ENCODE data around the gene STK10. TPM values are rescaled to one million over a fixed set of nuclear protein-coding genes. Genes with fewer than 3 reads are reported as not detected.

The STK10 gene
- total and polyA plus RNA-seq, 9 of the 15 experiments (the other 6 are each of a cell fraction or from before 2014, with no cell fraction given) = 0.30 to 6.7 (median 2.4) TPM

DNA sequence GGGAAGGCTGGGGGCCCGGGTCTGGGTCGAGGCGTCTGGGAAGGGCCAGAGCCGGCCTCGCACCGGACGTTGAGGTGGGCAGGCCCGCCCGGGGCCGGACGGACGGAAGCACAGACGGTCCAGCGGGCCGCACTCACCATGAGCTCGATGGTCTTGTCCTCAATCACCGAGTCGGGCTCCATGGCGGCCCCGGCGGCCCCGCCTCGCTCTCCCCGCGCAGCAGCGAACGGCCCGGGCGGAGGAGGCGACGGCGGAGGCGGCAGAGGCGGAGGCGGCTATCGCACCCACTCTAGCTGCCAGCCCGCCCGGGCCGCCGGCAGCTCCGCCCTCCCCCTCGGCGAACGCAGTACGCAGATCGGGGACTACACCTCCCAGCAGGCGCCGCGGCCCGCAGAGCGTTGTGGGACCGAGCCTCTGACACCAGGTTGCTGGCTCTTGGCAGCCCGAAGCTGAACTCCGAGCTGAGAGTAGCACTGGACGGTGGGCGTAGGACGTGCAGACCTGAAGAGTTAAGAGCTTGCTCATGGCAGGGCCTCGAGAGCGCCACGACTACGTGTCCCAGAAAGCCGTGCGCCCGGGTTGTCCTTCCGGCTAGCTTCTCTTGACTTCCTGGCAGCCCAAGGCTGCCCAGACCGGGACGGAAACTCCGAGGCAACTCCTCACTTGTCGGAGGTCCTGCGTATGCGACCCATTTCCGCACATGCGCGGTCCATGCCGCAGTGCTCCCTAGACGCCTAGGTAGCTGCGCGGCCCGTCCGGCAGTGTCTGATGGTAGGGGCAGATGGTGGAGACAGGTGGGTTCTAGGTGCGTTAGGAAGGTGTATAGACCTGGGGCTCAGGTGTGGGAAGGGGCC lies 181.5 kb downstream of the STK10 start, which contains the start of gene FBXW11 (continued):
- peak; percentile 87 to 98 (median 96) for TF ChIP-seq ZBTB11 (CRISPR knock-in tag; IDR thresholded peaks at IDR 0.05)
- TF ChIP-seq TFE3 (CRISPR knock-in tag; IDR thresholded peaks at IDR 0.05) = no peak
- TF ChIP-seq FOXA1 (IDR thresholded peaks at IDR 0.05; ENCODE audit: borderline replicate concordance) = no peak
- TF ChIP-seq ATF4 (CRISPR knock-in tag; IDR thresholded peaks at IDR 0.05) = peak; percentile 73; the same call in 1 of the 2 replicates
- TF ChIP-seq, protein P1, sequence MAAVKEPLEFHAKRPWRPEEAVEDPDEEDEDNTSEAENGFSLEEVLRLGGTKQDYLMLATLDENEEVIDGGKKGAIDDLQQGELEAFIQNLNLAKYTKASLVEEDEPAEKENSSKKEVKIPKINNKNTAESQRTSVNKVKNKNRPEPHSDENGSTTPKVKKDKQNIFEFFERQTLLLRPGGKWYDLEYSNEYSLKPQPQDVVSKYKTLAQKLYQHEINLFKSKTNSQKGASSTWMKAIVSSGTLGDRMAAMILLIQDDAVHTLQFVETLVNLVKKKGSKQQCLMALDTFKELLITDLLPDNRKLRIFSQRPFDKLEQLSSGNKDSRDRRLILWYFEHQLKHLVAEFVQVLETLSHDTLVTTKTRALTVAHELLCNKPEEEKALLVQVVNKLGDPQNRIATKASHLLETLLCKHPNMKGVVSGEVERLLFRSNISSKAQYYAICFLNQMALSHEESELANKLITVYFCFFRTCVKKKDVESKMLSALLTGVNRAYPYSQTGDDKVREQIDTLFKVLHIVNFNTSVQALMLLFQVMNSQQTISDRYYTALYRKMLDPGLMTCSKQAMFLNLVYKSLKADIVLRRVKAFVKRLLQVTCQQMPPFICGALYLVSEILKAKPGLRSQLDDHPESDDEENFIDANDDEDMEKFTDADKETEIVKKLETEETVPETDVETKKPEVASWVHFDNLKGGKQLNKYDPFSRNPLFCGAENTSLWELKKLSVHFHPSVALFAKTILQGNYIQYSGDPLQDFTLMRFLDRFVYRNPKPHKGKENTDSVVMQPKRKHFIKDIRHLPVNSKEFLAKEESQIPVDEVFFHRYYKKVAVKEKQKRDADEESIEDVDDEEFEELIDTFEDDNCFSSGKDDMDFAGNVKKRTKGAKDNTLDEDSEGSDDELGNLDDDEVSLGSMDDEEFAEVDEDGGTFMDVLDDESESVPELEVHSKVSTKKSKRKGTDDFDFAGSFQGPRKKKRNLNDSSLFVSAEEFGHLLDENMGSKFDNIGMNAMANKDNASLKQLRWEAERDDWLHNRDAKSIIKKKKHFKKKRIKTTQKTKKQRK (IDR thresholded peaks at IDR 0.05; ENCODE audit: borderline replicate concordance, low read depth, low read length) = no peak
- peak; percentile 99 for TF ChIP-seq NR2C1 (IDR thresholded peaks at IDR 0.05)
- peak; percentile 100 for TF ChIP-seq NR2C1 (tag; IDR thresholded peaks at IDR 0.05)
- no peak for TF ChIP-seq SAP30 (IDR thresholded peaks at IDR 0.05; ENCODE audit: borderline replicate concordance, insufficient read depth, low read depth, low read length, poor library complexity, severe bottlenecking)
- TF ChIP-seq ZNF445 (CRISPR knock-in tag; IDR thresholded peaks at IDR 0.05; ENCODE audit: low read depth) = no peak
- peak; percentile 62 for TF ChIP-seq RFX1 (IDR thresholded peaks at IDR 0.05)
- peak; percentile 85 for TF ChIP-seq FIP1L1 (IDR thresholded peaks at IDR 0.05; ENCODE audit: low read depth, low read length, poor library complexity, severe bottlenecking)
- no peak for TF ChIP-seq GATAD2A (IDR thresholded peaks at IDR 0.05)
- TF ChIP-seq SIX5 (IDR thresholded peaks at IDR 0.05; ENCODE audit: borderline replicate concordance in 1 of 2, insufficient read depth in 1 of 2, low read depth in 1 of 2, low read length in 2 of 2) = peak; percentile 72 to 88; a peak in 3 of 4 replicates
- no peak for TF ChIP-seq ATF3 (IDR thresholded peaks at IDR 0.05)
- no peak for TF ChIP-seq ATF3 (CRISPR knock-in tag; conservative IDR thresholded peaks at IDR 0.05)
